Fibroblast of upper back skin (primary cell): ENCODE results near the gene DNAH6.

ENCODE experiments used
- DNase-seq: peaks from one replicate; pipeline ENCODE4 v3.0.0-alpha.2; 2013

DNAH6 gene

DNA sequence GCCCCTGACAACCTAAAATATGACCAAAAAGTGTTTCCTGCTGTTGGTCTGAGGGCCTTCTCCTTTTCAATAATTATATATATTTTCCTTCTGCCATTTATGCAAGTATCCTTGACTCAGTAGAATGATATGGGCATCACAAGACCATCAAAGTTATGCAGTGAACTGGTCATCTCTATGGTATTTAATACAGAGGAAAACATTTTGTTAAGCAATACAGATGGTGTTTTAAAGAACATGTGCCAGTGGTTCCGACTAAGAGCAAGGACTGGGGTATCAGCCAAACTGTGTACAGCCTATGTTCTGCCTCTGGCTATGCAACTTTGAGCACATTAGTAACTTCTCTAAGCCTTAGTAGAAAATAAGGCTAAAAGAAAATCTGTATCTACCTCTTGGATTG is 185.6 kb downstream of the DNAH6 start:
- DNase-seq: peak; percentile 76

DNA sequence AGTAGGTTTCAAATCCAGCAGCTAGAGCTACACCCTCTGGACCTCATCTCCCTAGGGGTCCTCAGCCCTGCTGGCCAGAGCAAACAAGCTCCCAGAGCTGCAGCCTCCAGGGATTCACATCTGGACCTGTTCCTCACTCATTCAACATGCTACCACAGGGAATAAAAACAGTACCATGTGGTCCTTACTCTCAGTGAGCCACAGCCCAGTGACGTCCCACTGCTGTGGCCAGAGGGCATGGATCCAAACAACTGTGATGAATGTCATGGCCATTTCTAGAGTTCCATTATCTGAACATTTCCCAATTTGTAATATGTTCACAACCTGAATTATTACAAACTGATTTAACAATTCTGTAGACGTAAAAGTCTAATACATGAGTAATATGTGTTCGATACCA is 186.6 kb downstream of the DNAH6 start:
- DNase-seq: no peak

DNA sequence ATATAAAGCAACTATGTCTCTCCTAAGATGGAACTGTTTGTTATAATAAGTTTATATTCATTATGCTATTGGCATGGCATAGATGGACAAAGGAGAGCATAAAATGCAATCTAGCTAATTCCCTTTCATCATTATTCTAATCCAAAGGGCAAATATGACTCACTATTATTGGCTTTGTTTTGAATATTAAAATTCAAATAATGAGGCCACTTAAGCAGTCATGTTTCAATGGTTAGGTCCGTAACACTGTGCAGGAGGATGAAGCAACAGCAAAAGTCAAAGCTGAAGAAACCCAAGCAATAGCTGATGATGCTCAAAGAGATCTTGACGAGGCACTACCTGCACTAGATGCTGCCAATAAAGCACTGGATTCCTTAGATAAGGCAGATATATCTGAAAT is 187.5 kb downstream of the DNAH6 start:
- DNase-seq: no peak

DNA sequence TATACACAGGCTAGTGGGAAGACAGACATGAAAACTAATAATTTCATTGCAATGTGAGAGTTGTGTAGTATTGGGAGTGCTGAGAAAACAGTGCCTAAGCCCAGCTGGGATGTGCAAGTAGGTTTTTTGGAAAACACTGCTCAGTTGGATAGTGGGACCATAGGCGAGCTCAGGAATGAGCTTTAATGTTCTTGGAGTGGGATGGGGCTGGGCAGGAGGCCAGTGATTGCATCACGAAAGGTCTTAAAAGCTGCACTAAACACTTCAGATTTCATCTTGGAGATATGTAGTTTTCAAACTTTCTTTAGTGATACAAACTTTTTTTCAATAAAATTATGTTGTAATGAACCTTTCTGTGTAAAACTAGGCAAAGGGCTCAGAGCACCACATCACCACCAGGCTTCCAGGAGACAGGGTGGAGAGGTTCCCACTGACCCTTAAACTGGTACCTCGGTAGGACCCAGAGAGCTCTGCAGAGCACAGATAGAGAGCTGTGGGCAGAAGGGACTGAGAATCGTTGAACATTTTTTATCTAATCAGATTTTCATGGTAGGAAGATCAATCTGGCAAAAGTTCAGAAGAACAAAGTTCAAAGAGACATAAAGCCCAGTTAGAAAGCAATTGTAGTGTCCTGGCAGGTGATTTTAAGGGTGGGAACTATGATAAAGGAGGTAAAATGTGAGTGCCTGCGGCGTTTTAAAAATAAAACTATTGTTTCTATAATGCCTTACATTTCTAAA is 188.4 kb downstream of the DNAH6 start:
- no peak for DNase-seq

DNA sequence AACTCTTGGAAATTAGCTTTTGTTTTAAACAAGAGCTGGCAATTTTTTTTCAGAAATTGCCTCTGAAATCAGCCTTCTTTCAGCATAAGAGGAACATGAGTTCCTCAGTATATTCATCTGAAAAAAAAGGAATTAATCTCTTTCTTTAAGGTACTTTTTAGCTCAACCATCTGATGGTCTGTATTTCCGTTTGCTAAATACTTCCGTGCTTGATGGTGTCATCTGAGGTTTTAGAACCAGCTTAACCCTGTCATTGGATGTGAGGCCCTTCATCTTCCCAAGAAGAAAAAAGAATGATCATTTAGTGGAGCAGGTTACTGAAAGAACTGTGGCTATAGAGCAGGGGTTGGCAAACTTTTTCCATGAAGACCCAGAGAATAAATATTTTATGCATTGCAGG is 189.6 kb downstream of the DNAH6 start:
- no peak for DNase-seq

DNA sequence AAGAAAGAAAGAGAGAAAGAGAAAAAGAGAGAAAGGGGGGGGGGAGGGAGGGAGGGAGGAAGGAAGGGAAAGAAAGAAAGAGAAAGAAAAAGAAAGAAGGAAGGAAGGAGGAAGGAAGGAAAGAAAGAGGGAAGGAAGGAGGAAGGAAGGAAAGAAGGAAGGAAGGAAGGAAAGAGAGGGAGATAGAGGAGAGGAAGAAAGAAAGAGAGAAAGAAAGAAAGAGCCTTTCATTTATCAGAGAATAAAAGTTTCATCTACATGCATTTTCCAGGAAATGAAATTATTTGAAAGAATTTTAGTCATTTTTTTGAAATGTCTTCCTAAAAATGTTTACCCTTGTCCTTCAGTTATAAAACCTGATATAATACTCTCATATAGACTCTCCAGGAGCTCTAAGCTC is 192.1 kb downstream of the DNAH6 start:
- no peak for DNase-seq

DNA sequence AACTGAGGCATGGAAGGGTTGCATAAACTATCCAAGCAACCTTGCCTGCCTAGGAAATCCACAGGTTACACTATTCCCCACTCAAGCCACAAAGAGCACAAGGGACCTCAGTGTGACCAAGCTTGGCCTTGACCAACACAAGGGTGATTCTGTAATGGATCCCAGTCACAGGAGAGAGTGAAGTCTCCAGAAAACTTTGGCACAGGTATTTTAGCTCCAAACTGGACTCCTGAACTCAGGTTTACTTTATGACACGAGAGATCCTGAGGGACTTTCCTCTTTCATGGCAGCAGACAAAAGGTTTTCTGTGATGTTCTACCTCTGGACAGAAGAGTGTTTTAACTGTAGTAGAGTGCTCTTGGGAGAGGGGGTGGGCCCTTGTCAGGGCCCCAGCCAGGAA is 195.4 kb downstream of the DNAH6 start:
- no peak for DNase-seq

DNA sequence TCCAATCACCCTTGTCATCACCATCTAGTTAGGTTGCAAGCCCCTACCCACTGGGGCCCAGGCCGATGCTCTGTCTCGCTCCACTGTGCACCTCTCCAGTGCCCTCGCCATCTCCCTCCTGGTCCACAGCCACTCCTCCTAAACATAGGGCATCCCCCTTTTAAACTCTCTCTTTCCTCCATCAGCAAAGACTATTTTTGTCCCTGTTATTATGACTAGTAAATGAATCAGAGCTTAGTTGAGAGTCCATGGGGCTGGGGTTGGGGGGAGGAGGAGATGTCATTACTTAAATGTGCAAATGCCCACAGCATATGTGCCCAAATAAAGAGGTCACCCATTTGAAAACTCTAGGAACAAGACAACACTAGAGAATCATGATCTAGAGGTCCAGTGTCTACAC is 197.1 kb downstream of the DNAH6 start:
- no peak for DNase-seq

DNA sequence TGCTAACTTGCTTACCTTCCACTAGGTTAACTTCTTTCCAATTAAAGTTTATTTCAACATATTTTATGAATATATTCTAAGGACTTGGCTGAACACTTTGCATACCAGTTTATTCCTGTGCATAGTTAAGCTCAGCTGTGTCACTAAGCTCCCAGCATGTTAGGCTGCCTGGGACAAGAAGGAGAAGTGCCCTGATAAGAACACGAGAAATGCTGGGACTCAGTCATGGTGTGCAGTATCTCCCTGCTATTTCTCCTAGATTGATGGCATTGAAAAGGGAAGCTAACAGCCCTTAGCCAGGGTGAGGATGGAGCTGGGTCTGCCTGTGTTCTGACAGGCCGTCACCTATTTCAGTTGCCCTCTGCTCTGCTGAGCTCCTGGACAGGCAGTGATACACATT is 200.3 kb downstream of the DNAH6 start:
- DNase-seq: no peak

DNA sequence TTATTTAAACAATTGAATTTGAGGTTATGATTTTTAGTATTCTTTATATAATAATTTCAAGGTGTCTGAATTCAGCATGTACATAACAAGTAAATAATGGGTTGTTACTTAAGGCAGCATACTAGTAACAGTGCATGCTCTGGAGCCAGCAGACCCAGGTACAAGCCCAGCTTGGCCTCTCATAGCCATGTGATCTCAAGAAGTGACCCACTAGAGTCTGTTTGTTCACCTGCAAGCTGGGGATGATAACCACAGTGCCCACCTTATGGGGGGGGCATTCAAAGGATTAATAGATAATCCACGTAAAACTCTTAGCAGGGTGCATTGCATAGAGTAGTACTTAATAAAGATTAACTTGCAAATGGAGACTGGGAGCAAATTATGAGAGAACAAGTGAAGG is 201.0 kb downstream of the DNAH6 start:
- DNase-seq: no peak

DNA sequence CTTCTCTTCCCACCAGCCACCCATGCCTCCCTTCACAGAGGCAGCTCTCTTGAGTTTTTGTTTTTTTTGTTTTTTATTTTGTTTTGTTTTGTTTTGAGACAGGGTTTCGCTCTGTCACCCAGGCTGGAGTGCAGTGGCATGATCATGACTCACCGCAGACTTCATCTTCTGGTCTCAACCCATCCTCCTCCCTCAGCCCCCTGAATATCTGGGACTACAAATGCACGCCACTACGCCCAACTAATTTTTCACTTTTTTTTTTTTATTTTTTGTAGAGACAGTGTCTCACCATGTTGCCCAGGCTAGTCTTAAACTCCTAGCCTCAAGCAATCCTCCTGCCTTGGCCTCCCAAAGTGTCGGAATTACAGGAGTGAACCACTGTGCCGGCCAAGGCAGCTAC is 203.1 kb downstream of the DNAH6 start:
- no peak for DNase-seq

DNA sequence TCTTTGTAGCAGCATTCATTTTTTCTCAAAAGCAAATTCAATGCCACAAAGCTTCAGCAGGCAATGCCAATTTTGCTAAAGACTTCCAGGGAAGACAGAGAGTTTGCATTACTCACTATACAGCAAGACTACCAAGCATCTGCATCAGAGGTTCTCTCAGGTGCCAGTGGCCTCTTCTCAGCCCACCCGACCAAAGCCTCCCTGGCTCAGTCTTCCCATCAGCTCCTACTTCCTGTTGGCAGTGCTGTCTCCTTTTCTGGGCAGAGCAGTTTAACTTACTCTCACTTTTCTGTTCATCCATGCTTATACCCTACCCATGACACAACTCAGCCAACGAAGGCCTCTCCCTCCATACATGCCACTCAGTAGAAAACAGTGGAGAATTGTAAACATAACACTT is 207.5 kb downstream of the DNAH6 start:
- no peak for DNase-seq

DNA sequence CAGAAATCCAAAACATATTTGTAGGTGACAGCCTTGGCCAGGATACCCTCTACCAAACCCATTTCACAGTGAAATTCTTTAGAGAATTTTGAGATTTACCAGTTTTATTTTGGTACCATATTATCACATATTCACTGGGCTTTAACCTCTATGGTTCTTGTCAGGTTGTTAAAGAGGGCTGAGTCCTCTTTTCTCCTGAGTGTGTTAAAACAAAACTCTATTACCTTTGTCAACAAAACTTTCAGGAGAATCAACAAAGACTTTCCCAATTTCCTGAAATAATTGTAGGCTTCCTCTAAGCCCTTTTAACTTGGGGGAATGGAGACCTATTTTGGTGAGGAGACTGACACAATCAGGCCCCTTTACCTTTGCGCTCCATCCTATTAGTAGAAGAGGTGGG is 209.4 kb downstream of the DNAH6 start:
- no peak for DNase-seq

DNA sequence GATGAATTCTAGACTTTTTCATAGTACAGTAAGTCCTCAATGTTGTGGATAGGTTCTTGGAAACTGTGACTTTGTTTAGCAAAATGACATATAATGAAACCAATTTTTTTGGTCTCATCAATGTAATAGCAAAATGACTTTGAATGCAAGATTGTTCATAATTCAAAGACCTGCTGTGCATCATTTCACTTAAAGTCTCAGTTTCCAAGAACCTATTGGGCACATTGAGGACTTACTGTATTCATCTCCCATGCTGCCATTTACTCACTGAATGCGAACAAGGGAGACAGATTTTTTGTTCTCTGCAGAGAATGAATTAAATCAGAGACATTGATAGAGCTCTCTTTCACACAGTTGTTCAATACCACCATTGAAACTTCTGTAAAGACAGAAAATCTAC is 211.0 kb downstream of the DNAH6 start:
- DNase-seq: no peak

DNA sequence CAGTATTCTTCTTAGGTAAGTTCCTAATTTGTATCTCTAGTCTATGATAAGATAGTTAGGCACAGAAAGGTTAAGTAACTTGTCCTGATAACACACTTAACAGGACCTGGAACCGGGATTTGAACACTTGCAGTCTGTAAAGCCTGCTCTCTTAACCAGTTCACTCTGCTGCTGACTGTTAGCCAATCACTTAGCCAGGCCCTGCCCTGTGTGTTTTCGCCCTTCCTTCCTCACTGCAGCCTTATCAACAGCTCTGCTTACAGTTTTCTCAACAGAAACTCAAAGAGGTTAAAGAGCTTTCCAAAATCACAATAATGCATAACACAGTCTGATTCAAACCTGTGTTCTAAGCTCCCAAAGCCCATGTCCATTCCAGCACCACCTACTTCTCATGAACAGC is 212.9 kb downstream of the DNAH6 start:
- DNase-seq: no peak

DNA sequence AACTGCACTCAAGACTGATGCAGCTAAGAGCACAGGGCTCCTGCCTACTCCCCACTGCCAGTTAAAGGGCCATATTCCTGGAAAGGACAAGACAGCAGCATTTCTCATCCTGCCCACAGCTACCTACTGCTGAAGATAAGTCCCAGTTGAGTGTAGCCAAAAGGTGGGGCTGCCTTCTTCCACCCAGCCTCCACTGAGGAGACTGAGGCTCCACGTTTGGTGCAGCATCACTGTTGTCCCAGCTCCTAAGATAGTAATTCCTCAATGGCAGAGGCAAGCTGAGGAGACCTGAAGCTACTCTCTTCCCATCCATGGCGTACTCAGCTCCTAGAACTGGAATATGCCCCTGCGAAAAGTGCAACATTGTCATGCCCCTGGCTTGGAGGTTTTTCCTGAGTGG is 214.9 kb downstream of the DNAH6 start:
- no peak for DNase-seq

DNA sequence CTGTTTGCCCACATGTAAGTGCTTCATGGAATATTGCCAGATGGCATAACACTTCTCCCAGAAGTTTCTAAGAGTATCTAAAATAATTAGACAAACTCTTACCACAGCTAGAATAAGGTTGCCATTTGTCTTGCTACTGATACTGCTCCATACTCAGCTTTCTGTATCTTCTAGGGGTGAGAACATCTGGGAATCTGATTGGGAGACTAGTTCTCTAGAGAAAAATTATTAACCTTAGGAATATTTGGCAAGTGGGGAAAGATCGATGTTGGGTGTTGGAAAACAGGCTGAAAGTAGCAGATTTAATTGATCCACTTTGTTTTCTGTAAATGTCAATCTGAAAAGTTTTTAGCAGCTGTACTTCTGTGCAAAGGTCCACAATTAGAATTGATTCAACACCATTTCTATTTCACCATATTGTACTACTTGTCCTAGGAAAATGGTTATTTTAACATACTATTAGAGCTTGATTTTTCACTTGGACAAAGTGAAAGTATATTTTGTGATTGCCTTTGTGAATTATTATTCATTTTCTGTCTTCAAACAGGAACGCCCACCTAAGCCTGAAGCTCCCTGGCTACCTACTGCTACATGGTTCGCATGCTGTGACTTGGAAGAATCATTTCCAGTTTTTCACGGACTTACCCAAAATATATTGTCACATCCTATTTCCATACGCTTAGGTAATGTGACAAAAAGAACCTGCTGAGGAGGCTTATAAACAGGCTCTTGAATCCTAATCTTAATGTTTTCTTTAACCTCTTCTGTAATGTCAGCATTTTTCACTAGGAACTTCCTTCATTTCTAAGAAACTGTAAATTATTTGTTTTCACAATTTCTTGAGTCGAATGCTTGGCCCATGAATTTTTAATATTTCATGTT is 216.8 kb downstream of the DNAH6 start:
- DNase-seq: no peak

DNA sequence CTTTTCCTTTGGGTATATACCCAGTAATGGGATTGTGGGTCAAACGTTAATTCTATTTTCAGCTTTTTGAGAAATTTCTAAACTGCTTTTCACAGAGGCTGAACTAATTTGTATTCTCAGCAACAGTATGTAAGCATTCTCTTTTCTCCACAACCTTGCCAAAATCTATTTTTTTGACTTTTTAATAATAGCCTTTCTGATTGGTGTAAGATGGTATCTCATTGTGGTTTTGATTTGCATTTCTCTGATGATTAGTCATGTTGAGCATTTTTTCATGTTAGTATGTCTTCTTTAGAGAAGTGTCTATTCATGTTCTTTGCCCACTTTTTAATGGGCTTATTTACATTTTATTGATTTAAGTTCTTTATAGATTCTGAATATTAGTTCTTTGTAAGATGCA is 219.1 kb downstream of the DNAH6 start:
- DNase-seq: peak; percentile 17

DNA sequence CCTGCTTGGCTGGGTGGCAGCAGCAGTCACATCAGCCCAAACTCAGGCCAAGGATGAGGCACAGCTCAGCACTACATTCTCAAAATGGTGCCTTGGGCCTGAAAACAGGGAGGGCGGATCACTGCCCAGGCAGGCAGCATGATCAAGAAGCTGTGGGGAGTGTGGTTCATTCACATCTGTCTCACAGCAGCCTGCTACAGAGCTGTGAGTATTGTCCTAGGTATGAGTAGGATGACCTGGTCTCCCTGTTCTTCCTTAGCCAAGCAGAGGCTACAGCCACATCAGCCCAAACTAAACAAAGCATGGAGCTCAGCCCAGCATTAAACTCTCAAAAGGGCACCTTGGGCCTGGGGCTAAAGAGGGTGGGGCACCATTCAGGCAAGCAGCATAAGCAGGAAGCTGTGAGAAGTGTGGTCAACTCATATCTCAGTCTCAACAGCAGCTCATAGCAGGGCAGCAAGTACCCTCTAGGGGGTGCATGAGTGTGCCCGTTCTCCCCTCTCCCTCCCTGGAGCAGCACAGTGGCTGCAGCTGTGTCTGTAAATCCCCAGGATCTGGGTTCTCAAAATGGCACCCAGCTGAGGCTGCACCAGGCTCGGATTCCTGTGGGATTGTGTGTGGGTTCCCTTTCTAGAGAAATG is 225.0 kb downstream of the DNAH6 start:
- peak; percentile 10 for DNase-seq

DNA sequence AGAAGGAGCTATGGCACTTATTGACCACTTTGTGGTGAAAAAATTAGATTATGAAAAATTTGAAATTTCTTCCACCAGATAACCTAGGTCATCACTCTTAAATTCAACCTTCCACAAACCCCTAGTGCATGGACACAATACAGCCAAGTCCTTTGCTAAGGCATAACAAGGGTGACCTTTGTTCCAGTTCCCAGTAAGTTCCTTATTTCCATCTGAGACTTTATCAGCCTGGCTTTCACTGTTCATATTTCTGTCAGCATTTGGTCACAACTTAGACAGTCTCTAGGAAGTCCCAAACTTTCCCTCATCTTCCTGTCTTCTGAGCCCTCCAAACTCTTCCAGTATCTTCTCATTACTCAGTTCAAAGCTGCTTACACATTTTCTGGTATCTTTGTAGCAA is 232.0 kb downstream of the DNAH6 start:
- DNase-seq: no peak

DNA sequence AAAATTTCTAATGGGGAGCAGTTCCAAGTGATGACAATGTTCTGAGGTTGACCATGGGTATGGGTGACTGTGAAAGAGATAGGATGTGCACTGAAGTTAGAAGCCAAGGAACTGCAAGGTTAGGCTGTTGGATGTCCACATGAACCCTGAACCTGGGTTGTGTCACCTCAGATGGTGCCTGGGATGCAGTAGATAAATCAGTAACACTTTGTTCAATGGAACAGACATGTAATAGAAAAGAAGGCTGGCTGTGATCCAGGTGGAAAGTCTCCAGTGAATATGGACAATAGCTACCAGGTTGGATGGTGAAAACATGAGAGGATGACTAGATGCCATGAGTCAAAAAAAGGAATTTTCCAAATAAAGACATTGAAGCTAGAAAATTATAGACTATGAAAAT is 233.1 kb downstream of the DNAH6 start:
- DNase-seq: no peak

DNA sequence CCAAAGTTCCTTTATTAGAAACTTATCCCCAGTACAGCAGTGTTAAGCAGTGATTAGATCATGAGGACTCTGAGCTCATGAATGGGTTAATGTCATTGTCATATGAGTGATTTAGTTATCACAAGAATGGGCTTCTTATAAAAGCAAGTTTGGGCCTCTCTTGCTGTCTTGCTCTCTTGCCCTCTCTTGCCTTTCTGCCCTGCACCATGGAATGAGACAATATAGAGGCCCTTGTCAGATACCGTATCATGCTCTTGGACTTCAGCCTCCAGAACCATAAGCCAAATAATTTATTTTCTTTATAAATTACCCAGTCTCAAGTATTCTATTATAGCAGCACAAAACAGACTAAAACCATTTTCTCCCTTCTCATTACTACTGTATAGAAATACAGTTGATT is 238.8 kb downstream of the DNAH6 start:
- DNase-seq: no peak

DNA sequence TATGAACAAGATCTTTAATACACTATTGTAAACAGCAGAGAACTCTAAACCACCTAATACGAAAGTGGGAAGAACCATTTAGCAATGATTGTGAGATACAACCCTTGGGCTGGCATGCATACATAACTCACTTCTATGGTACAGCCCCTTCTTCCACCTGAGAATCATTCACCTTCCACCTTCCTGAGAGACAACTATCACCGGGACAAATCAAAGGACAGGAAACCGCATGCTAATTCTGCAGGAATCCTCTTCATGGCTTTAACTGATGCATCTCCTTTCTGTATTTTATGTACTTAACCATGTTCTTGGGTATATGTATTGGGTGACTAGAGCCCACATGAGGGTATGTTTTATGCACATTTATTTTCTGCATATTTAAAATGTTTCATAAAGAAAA is 241.3 kb downstream of the DNAH6 start:
- no peak for DNase-seq

DNA sequence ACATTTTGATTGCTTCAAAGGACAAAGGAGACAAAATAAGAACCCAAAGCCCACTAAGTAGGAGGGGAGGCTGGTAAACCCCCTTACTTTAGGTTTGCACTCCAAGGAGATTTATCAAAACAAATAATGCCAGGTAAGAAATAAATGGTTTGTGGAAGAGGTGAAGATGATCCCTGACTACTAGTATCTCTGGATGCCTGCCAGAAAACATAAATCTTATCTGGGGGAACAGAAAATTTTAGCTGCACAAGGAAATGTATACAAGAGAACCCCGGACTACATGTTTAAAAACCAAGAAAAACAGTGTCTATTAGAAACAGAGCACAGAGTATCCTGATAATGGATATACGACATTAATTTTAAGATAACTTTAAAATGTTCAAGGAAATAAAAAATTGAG is 250.5 kb downstream of the DNAH6 start:
- no peak for DNase-seq
